Erythroblast (primary cell): ENCODE measurements around the gene PRKAR2B.

Experiments used
- GATA1 ChIP-seq: IDR thresholded peaks from 2 replicates; pipeline ENCODE4 v1.6.1; 2011; ENCODE audit warnings: low read depth, mild to moderate bottlenecking, control low read depth, low read length, moderate library complexity
- POLR2A ChIP-seq: IDR thresholded peaks from 2 replicates; pipeline ENCODE4 v1.6.1; 2011; ENCODE audit warnings: mild to moderate bottlenecking, low read length

DNA sequence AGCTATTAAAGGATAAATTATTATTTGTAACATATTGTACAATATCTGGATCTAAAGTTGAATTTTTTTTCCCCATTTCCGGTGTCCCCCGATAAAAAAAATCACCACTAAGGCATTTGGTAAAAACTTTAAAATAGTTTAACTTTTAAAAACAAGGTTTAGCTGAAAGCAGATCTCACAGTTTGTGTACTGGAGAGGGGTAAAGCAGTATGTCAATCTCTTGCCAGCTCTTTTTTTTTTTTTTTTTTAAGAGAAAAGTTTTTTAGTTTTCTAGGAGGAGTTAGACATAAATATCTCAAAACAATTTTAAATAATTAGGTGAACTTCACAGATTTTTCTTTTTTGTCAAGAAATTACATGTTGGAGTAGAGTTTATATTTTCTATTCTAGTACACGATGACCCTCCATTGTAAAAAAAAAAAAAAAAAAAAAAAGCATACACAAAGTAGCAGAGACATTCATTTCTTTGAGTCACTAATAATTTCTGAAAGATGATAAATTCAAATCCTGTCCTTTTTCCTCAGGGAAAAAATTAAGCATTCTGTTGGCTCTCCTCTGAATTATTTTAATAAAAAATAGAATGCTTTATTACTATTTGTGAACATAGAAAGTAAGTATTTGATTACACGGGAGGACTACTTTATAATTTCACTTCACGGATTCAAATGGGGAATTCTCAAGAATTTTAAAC is 122.4 kb downstream of the PRKAR2B start:
- no peak for TF ChIP-seq POLR2A
- TF ChIP-seq GATA1, result no peak
